GM18502 (cell line): ENCODE results near the gene CKMT2.

ENCODE experiments used
- ATAC-seq: cut with Tn5 transposase; IDR thresholded peaks from one replicate; pipeline ENCODE4 v1.9.1; 2021; ENCODE audit warnings: mild to moderate bottlenecking; ENCODE audit not compliant: unreplicated experiment, poor library complexity

CKMT2 gene

GRCh38 chr5:81213070-81213469 is 20.1 kb upstream of the CKMT2 start:
- no peak for ATAC-seq

- ATAC-seq: no peak
These were observed 18.3 kb upstream of the CKMT2 start for GRCh38 chr5:81214848-81215247.

- ATAC-seq: no peak
These were observed 17.0 kb upstream of the CKMT2 start for GRCh38 chr5:81216152-81216551.

- ATAC-seq: no peak
These were observed 13.7 kb upstream of the CKMT2 start for GRCh38 chr5:81219389-81219788.

GRCh38 chr5:81222285-81222684 is 10.8 kb upstream of the CKMT2 start:
- ATAC-seq: no peak

- ATAC-seq: no peak
These were observed 7.7 kb upstream of the CKMT2 start for GRCh38 chr5:81225463-81225862.

GRCh38 chr5:81226286-81226685 is 6.8 kb upstream of the CKMT2 start:
- no peak for ATAC-seq

- no peak for ATAC-seq
These were observed 6.2 kb upstream of the CKMT2 start for GRCh38 chr5:81226949-81227348.

GRCh38 chr5:81228084-81228483 is 5.0 kb upstream of the CKMT2 start:
- no peak for ATAC-seq

GRCh38 chr5:81230416-81230815 is 2.7 kb upstream of the CKMT2 start:
- ATAC-seq: no peak

GRCh38 chr5:81232464-81233079 is 550 bp upstream of the CKMT2 start:
- no peak for ATAC-seq

- no peak for ATAC-seq
These were observed 1.2 kb downstream of the CKMT2 start for GRCh38 chr5:81234299-81234698.

GRCh38 chr5:81234801-81235200 is 1.7 kb downstream of the CKMT2 start:
- ATAC-seq: no peak

GRCh38 chr5:81235287-81236072 is 2.4 kb downstream of the CKMT2 start:
- ATAC-seq: no peak

GRCh38 chr5:81238460-81238859 is 5.3 kb downstream of the CKMT2 start:
- ATAC-seq: no peak

GRCh38 chr5:81239613-81240012 is 6.5 kb downstream of the CKMT2 start:
- no peak for ATAC-seq

- no peak for ATAC-seq
These were observed 7.9 kb downstream of the CKMT2 start for GRCh38 chr5:81241001-81241400.

- ATAC-seq: no peak
These were observed 9.0 kb downstream of the CKMT2 start for GRCh38 chr5:81241961-81242648.

GRCh38 chr5:81242906-81243436 is 9.8 kb downstream of the CKMT2 start:
- ATAC-seq: no peak

GRCh38 chr5:81244451-81244850 is 11.3 kb downstream of the CKMT2 start:
- no peak for ATAC-seq

GRCh38 chr5:81245871-81246235 is 12.7 kb downstream of the CKMT2 start:
- ATAC-seq: no peak
